HepG2 (cell line): ENCODE data around the gene PTGIS. TPM values are rescaled to one million over a fixed set of nuclear protein-coding genes. Genes with fewer than 3 reads are reported as not detected.

ENCODE experiments used
- ARNT ChIP-seq: fragments of 450-650 bp; IDR thresholded peaks from 2 replicates; pipeline ENCODE4 v1.6.1; 2017
- ELF3 ChIP-seq: IDR thresholded peaks from 2 replicates; pipeline ENCODE4 v1.6.1; 2016; ENCODE audit warnings: missing genetic modification reagents, missing compliant biosample characterization
- ETS1 ChIP-seq: sonication (generic); formaldehyde crosslinking; IDR thresholded peaks from 2 replicates; pipeline ENCODE4 v1.4.0; 2020; ENCODE audit warnings: missing genetic modification reagents
- HDAC2 ChIP-seq: sonication (generic); formaldehyde crosslinking; IDR thresholded peaks from 2 replicates; pipeline ENCODE4 v1.4.0; 2020; ENCODE audit warnings: missing genetic modification reagents
- HDAC6 ChIP-seq: fragments of 200-600 bp; sonication (generic); IDR thresholded peaks from 2 replicates; pipeline ENCODE4 v1.7.0; 2017; ENCODE audit warnings: mild to moderate bottlenecking, antibody characterized with exemption, low read length, low read depth
- HNF4G ChIP-seq, 2 experiments: sonication (generic) in 1 of 2; formaldehyde crosslinking in 1 of 2; IDR thresholded peaks; 2 replicates each; pipeline versions ENCODE4 v1.4.0 to v1.6.1; 2011 to 2020; ENCODE audit warnings: borderline replicate concordance in 2 of 2, low read depth in 2 of 2, mild to moderate bottlenecking in 2 of 2, low read length in 1 of 2, missing genetic modification reagents in 1 of 2, moderate library complexity in 1 of 2
- MAZ ChIP-seq, 2 experiments: sonication (generic) in 1 of 2; formaldehyde crosslinking in 1 of 2; IDR thresholded peaks; 2 replicates each; pipeline versions ENCODE4 v1.5.0 to v1.6.1; 2012 to 2020; ENCODE audit warnings: low read depth in 2 of 2, mild to moderate bottlenecking in 2 of 2, borderline replicate concordance in 1 of 2, improper control_type of control experiment in 1 of 2, low read length in 1 of 2, missing genetic modification reagents in 1 of 2, moderate library complexity in 1 of 2
- NFKBIZ ChIP-seq: IDR thresholded peaks from 2 replicates; pipeline ENCODE4 v1.6.1; 2018; ENCODE audit warnings: missing genetic modification reagents, missing compliant biosample characterization
- NKX3-1 ChIP-seq: sonication (generic); formaldehyde crosslinking; IDR thresholded peaks from 2 replicates; pipeline ENCODE4 v1.5.0; 2020; ENCODE audit warnings: missing genetic modification reagents
- NONO ChIP-seq, 2 experiments: fragments of 450-650 bp in 1 of 2; sonication (generic) in 1 of 2; formaldehyde crosslinking in 1 of 2; IDR thresholded peaks in 1 of 2; conservative IDR thresholded peaks in 1 of 2; 2 replicates each; pipeline versions ENCODE4 v1.6.1 to v1.8.0; 2017 to 2022; ENCODE audit warnings: mild to moderate bottlenecking in 1 of 2, missing genetic modification reagents in 1 of 2, moderate library complexity in 1 of 2
- PHF5A ChIP-seq: IDR thresholded peaks from one replicate; pipeline ENCODE4 v1.6.1; 2018; ENCODE audit warnings: low read depth, missing genetic modification reagents; ENCODE audit not compliant: unreplicated experiment
- SOX5 ChIP-seq: IDR thresholded peaks from 2 replicates; pipeline ENCODE4 v1.6.1; 2016; ENCODE audit warnings: borderline replicate concordance
- TEAD3 ChIP-seq: optimal IDR thresholded peaks from 2 replicates; pipeline ENCODE3; 2016; ENCODE audit warnings: borderline replicate concordance
- ZNF276 ChIP-seq: sonication (generic); formaldehyde crosslinking; IDR thresholded peaks from 2 replicates; pipeline ENCODE4 v1.4.0; 2020; ENCODE audit warnings: mild to moderate bottlenecking, low read depth, missing genetic modification reagents
- ZNF331 ChIP-seq: sonication (generic); formaldehyde crosslinking; IDR thresholded peaks from 2 replicates; pipeline ENCODE4 v1.4.0; 2020; ENCODE audit warnings: missing genetic modification reagents
- ZNF354B ChIP-seq: sonication (generic); formaldehyde crosslinking; IDR thresholded peaks from 2 replicates; pipeline ENCODE4 v1.8.0; 2022; ENCODE audit warnings: mild to moderate bottlenecking, missing genetic modification reagents
- ZNF530 ChIP-seq: sonication (generic); formaldehyde crosslinking; IDR thresholded peaks from 2 replicates; pipeline ENCODE4 v1.5.0; 2020; ENCODE audit warnings: low read depth, mild to moderate bottlenecking, missing genetic modification reagents
- ZNF672 ChIP-seq: sonication (generic); formaldehyde crosslinking; IDR thresholded peaks from 2 replicates; pipeline ENCODE4 v1.8.1; 2022; ENCODE audit warnings: missing genetic modification reagents
- ZNF703 ChIP-seq: sonication (generic); formaldehyde crosslinking; IDR thresholded peaks from 2 replicates; pipeline ENCODE4 v1.5.1; 2020; ENCODE audit warnings: missing genetic modification reagents, mild to moderate bottlenecking, moderate library complexity, borderline replicate concordance
- ZNF768 ChIP-seq: sonication (generic); formaldehyde crosslinking; IDR thresholded peaks from 2 replicates; pipeline ENCODE4 v1.4.0; 2020; ENCODE audit warnings: missing genetic modification reagents
- ZSCAN20 ChIP-seq: sonication (generic); formaldehyde crosslinking; IDR thresholded peaks from 2 replicates; pipeline ENCODE4 v1.4.0; 2020; ENCODE audit warnings: missing genetic modification reagents, mild to moderate bottlenecking, borderline replicate concordance
- ZSCAN21 ChIP-seq: sonication (generic); formaldehyde crosslinking; IDR thresholded peaks from 2 replicates; pipeline ENCODE4 v1.8.0; 2022; ENCODE audit warnings: mild to moderate bottlenecking, missing genetic modification reagents, moderate library complexity, borderline replicate concordance
- polyA plus RNA-seq, 8 experiments: library from polyadenylated mRNA; depleted of rRNA in 3 of 8; stranded (reverse) in 7 of 8; unstranded in 1 of 8; fragments of >200 nt; fragmentation: Illumina TruSeq in 4 of 8; extraction: Trizol in 4 of 8; gene quantifications; 2 replicates each; pipeline versions ENCODE4 v1.2.1 to v1.2.3, GENCODE V29; 2011 to 2016; ENCODE audit warnings: low read depth in 4 of 8, missing spikeins in 1 of 8, mixed read lengths in 1 of 8; ENCODE audit not compliant: insufficient read depth in 1 of 8
- total RNA-seq, 5 experiments: library from RNA; depleted of rRNA; stranded (reverse); fragments of >200 nt; fragmentation: Illumina TruSeq; extraction: Trizol; gene quantifications; 2 replicates each; pipeline ENCODE4 v1.2.3, GENCODE V29; 2016; ENCODE audit warnings: low read depth in 1 of 5
- TF ChIP-seq, protein P1 (sequence below): sonication (generic); formaldehyde crosslinking; IDR thresholded peaks from 2 replicates; pipeline ENCODE4 v1.4.0; 2020; ENCODE audit warnings: missing genetic modification reagents

PTGIS gene
- total and polyA plus RNA-seq, 2 of the 13 experiments (the other 11 are each of a cell fraction or from before 2014, with no cell fraction given) = not detected

DNA sequence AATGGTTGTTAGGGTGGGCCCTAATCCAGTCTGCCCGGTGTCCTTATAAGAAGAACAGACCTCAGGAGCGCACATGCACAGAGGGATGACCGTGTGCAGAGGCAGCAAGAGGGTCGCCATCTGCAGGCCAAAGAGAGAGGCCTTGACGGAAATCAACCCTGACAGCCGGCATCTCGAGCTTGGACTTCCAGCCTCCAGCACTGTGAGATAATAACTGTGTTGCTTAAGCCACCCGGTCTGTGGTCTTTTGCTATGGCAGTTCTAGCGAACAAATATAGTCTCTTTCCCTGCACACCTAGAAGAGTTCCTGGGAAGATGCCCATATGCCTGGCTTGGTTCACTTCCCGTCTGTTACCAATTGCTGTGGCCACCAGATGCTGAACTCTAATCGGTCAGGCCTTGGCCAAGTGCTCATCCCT, 35.3 kb upstream of the PTGIS start (continued):
- TF ChIP-seq HNF4G (IDR thresholded peaks at IDR 0.05; ENCODE audit: borderline replicate concordance, low read depth, low read length) (peak; percentile 27; the same call in 1 of the 2 replicates), HNF4G (CRISPR knock-in tag; IDR thresholded peaks at IDR 0.05; ENCODE audit: borderline replicate concordance, low read depth) (no peak), PHF5A (CRISPR knock-in tag) (peak; percentile 70), ZNF703 (CRISPR knock-in tag) (no peak), ZNF768 (CRISPR knock-in tag) (0 out of 2 replicates have a peak, but pooled peaks have one; percentile 27), NKX3-1 (no peak), HDAC2 (peak; percentile 49; the same call in 1 of the 2 replicates), ARNT (no peak), ELF3 (CRISPR knock-in tag) (peak; percentile 75), NONO (IDR thresholded peaks at IDR 0.05) (no peak), NONO (CRISPR knock-in tag; conservative IDR thresholded peaks at IDR 0.05) (no peak), SOX5 (peak; percentile 24; the same call in 1 of the 2 replicates), ZNF530 (no peak), HDAC6 (no peak), ETS1 (no peak), ZNF672 (CRISPR knock-in tag) (peak; percentile 94; the same call in 1 of the 2 replicates), ZNF331 (CRISPR knock-in tag) (peak; percentile 33; the same call in 1 of the 2 replicates), MAZ (IDR thresholded peaks at IDR 0.05; ENCODE audit: borderline replicate concordance, low read depth, low read length) (no peak), MAZ (CRISPR knock-in tag; IDR thresholded peaks at IDR 0.05; ENCODE audit: low read depth) (no peak), NFKBIZ (no peak), TEAD3 (CRISPR knock-in tag) (peak; percentile 54), ZSCAN21 (CRISPR knock-in tag) (peak; percentile 20; the same call in 1 of the 2 replicates), ZSCAN20 (no peak), ZNF276 (no peak), ZNF354B (no peak)
- TF ChIP-seq, protein P1, sequence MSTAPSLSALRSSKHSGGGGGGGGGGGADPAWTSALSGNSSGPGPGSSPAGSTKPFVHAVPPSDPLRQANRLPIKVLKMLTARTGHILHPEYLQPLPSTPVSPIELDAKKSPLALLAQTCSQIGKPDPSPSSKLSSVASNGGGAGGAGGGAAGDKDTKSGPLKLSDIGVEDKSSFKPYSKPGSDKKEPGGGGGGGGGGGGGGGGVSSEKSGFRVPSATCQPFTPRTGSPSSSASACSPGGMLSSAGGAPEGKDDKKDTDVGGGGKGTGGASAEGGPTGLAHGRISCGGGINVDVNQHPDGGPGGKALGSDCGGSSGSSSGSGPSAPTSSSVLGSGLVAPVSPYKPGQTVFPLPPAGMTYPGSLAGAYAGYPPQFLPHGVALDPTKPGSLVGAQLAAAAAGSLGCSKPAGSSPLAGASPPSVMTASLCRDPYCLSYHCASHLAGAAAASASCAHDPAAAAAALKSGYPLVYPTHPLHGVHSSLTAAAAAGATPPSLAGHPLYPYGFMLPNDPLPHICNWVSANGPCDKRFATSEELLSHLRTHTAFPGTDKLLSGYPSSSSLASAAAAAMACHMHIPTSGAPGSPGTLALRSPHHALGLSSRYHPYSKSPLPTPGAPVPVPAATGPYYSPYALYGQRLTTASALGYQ (CRISPR knock-in tag) = no peak
